Measurements from ENCODE around the gene TBCC. TPM values are rescaled to one million over a fixed set of nuclear protein-coding genes. Genes with fewer than 3 reads are reported as not detected.

Gene TBCC
- 15.1 to 16.6 TPM (median 15.8 TPM) in 5 replicates for total RNA-seq (2022; extraction: Qiagen RNA extraction; ENCODE audit: low read depth)

GRCh38 chr6:42745640-42746462 lies at the start of gene TBCC:
TSS of gene TBCC (minus strand) at chr6:42746103. CDS start at chr6:42746073, 30 bp downstream.

GRCh38 chr6:42781796-42782688 lies 36.1 kb upstream of the TBCC start, which contains the start of gene BICRAL:
TSS of gene BICRAL (plus strand) at chr6:42782052. CDS start at chr6:42822023, 39,971 bp downstream.

GRCh38 chr6:42722497-42722896 lies 23.4 kb downstream of the TBCC start, which contains the start of gene PRPH2:
TSS of gene PRPH2 (minus strand) at chr6:42722597. CDS start at chr6:42722334, 263 bp downstream.

Other genes with a start within 250 kb of the TBCC start
- 5.6 to 7.3 TPM (median 6.7 TPM) in 5 replicates for gene UBR2, start 182.1 kb downstream of the TBCC start, total RNA-seq (2022; extraction: Qiagen RNA extraction; ENCODE audit: low read depth)
- not detected in 5 replicates for gene PRPH2, start 23.5 kb downstream of the TBCC start, total RNA-seq (2022; extraction: Qiagen RNA extraction; ENCODE audit: low read depth)
- 2.2 to 3.1 TPM (median 2.9 TPM) in 5 replicates for gene BICRAL, start 35.9 kb upstream of the TBCC start, total RNA-seq (2022; extraction: Qiagen RNA extraction; ENCODE audit: low read depth)
- gene RPL7L1, start 133.5 kb upstream of the TBCC start, total RNA-seq (2022; extraction: Qiagen RNA extraction; ENCODE audit: low read depth) = 65.0 to 86.6 TPM (median 65.7 TPM) in 5 replicates
- gene PTCRA, start 169.9 kb upstream of the TBCC start, total RNA-seq (2022; extraction: Qiagen RNA extraction; ENCODE audit: low read depth) = not detected in 5 replicates
- 35.0 to 44.6 TPM (median 40.6 TPM) in 5 replicates for gene CNPY3, start 183.4 kb upstream of the TBCC start, total RNA-seq (2022; extraction: Qiagen RNA extraction; ENCODE audit: low read depth)
- 0.19 to 0.32 TPM in 2 of 5 replicates, not detected in the others for gene GNMT, start 214.7 kb upstream of the TBCC start, total RNA-seq (2022; extraction: Qiagen RNA extraction; ENCODE audit: low read depth)
- gene PEX6, start 233.1 kb upstream of the TBCC start, total RNA-seq (2022; extraction: Qiagen RNA extraction; ENCODE audit: low read depth) = 6.7 to 9.4 TPM (median 8.7 TPM) in 5 replicates
- 22.6 to 28.0 TPM (median 26.5 TPM) in 5 replicates for gene PPP2R5D, start 238.5 kb upstream of the TBCC start, total RNA-seq (2022; extraction: Qiagen RNA extraction; ENCODE audit: low read depth)

All from A549 treated with GW870086 at 1 μM for 4 hours (cell line).